Panc1 (cell line): ENCODE measurements around the gene DLG2. TPM values are rescaled to one million over a fixed set of nuclear protein-coding genes. Genes with fewer than 3 reads are reported as not detected.

ENCODE experiments used
- ATAC-seq: fragments of 200-7000 bp; cut with Tn5 transposase; 2 replicates; pipeline ENCODE4 v1.9.1; 2020; ENCODE audit warnings: mild to moderate bottlenecking, moderate library complexity
- BruUV-seq: library from RNA; stranded (reverse); fragments of 400-500 nt; replicated peaks from 2 replicates; lab custom pipeline; 2021; lab: Mats Ljungman, UMichigan
- CTCF ChIA-PET: fragments of 300-600 bp; sonication (Branson Sonifier 250); formaldehyde crosslinking; loops from one replicate; lab custom pipeline; 2022; ENCODE audit warnings: antibody characterized with exemption; lab: Charles Lee
- POLR2A ChIA-PET: fragments of 300-600 bp; sonication (Branson Sonifier 250); formaldehyde crosslinking; loops from one replicate; lab custom pipeline; 2022; ENCODE audit warnings: antibody characterized with exemption; lab: Charles Lee
- DNase-seq: peaks from one replicate; pipeline ENCODE4 v3.0.0-alpha.2; 2010; ENCODE audit warnings: low read depth, low spot score
- H3K27ac ChIP-seq: 2 replicates; pipeline ENCODE4 v1.5.1; 2011; ENCODE audit warnings: mild to moderate bottlenecking, low read length, inconsistent platforms
- H3K27me3 ChIP-seq: fragments of 200-500 bp; sonication (Bioruptor generic); 2 replicates; pipeline ENCODE4 v1.6.0; 2014; ENCODE audit warnings: low read length, inconsistent platforms; ENCODE audit not compliant: control insufficient read depth, insufficient read depth
- H3K36me3 ChIP-seq: fragments of 200-500 bp; sonication (Bioruptor generic); 2 replicates; pipeline ENCODE4 v1.5.1; 2014; ENCODE audit warnings: inconsistent platforms, mild to moderate bottlenecking, low read length, moderate library complexity; ENCODE audit not compliant: control insufficient read depth, insufficient read depth
- H3K4me1 ChIP-seq: 2 replicates; pipeline ENCODE4 v1.5.1; 2011; ENCODE audit warnings: inconsistent platforms, mild to moderate bottlenecking, low read length, moderate library complexity; ENCODE audit not compliant: control insufficient read depth, insufficient read depth
- H3K4me3 ChIP-seq, 2 experiments: 2 replicates each; pipeline ENCODE4 v1.5.1; 2011 to 2012; ENCODE audit warnings: low read depth in 2 of 2, low read length in 2 of 2, mild to moderate bottlenecking in 2 of 2, inconsistent platforms in 1 of 2, moderate library complexity in 1 of 2
- H3K9me3 ChIP-seq: fragments of 200-500 bp; sonication (Bioruptor generic); 2 replicates; pipeline ENCODE4 v1.5.1; 2014; ENCODE audit warnings: low read depth, mild to moderate bottlenecking, inconsistent platforms, low read length, moderate library complexity; ENCODE audit not compliant: control insufficient read depth, insufficient read depth
- POLR2AphosphoS5 ChIP-seq: IDR thresholded peaks from 2 replicates; pipeline ENCODE4 v1.6.1; 2012; ENCODE audit warnings: mild to moderate bottlenecking, low read depth, low read length, moderate library complexity
- SIN3A ChIP-seq: IDR thresholded peaks from 2 replicates; pipeline ENCODE4 v1.6.1; 2012; ENCODE audit warnings: low read depth, mild to moderate bottlenecking, low read length, moderate library complexity, borderline replicate concordance; ENCODE audit not compliant: insufficient read depth
- TCF7L2 ChIP-seq: IDR thresholded peaks from 2 replicates; pipeline ENCODE4 v1.6.1; 2011; ENCODE audit warnings: mild to moderate bottlenecking, low read depth, low read length, inconsistent platforms
- in situ Hi-C: cut with HindIII; loops from 2 replicates; pipeline ENCODE4 v1.10.0; 2016; ENCODE audit warnings: low sequenced_read_pairs, low pct_unique_long_range_greater_than_20kb
- intact Hi-C: fragments of 100-400 bp; cut with micrococcal nuclease; formaldehyde crosslinking; loops from one replicate; pipeline ENCODE4 v1.10.0; 2022; ENCODE audit not compliant: unreplicated experiment
- total RNA-seq: library from RNA; stranded (reverse); gene quantifications from one replicate; pipeline ENCODE4 v1.2.1, GENCODE V29; 2021; ENCODE audit not compliant: unreplicated experiment
- TF ChIP-seq, protein P1 (sequence below), 2 experiments: IDR thresholded peaks; 2 replicates each; pipeline ENCODE4 v1.6.1; 2011 to 2012; ENCODE audit warnings: low read depth in 2 of 2, control low read depth in 1 of 2, low read length in 1 of 2, mild to moderate bottlenecking in 1 of 2, moderate library complexity in 1 of 2; ENCODE audit not compliant: insufficient read depth in 1 of 2
- TF ChIP-seq, protein P2 (sequence below): fragments of 450-650 bp; IDR thresholded peaks from 2 replicates; pipeline ENCODE4 v1.5.1; 2017; ENCODE audit warnings: mild to moderate bottlenecking

Gene DLG2
- total RNA-seq, 1 experiment from 2014 or later: 4.2 TPM

GRCh38 chr11:84144531-84144930, 1482.6 kb downstream of the DLG2 start:
- ChIA-PET POLR2A (no interaction called here), CTCF (no interaction called here)
- no peaks in the 10 kb centered on the region for H3K9me3 ChIP-seq
- in situ Hi-C loops: no loop called here
- H3K27me3 ChIP-seq: no peaks in the 10 kb centered on the region
- TF ChIP-seq, protein P1, sequence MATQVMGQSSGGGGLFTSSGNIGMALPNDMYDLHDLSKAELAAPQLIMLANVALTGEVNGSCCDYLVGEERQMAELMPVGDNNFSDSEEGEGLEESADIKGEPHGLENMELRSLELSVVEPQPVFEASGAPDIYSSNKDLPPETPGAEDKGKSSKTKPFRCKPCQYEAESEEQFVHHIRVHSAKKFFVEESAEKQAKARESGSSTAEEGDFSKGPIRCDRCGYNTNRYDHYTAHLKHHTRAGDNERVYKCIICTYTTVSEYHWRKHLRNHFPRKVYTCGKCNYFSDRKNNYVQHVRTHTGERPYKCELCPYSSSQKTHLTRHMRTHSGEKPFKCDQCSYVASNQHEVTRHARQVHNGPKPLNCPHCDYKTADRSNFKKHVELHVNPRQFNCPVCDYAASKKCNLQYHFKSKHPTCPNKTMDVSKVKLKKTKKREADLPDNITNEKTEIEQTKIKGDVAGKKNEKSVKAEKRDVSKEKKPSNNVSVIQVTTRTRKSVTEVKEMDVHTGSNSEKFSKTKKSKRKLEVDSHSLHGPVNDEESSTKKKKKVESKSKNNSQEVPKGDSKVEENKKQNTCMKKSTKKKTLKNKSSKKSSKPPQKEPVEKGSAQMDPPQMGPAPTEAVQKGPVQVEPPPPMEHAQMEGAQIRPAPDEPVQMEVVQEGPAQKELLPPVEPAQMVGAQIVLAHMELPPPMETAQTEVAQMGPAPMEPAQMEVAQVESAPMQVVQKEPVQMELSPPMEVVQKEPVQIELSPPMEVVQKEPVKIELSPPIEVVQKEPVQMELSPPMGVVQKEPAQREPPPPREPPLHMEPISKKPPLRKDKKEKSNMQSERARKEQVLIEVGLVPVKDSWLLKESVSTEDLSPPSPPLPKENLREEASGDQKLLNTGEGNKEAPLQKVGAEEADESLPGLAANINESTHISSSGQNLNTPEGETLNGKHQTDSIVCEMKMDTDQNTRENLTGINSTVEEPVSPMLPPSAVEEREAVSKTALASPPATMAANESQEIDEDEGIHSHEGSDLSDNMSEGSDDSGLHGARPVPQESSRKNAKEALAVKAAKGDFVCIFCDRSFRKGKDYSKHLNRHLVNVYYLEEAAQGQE (IDR thresholded peaks at IDR 0.05; ENCODE audit: insufficient read depth in 1 of 2, low read depth in 2 of 2, low read length in 1 of 2): no peak
- TF ChIP-seq SIN3A (no peak), TCF7L2 (no peak), POLR2AphosphoS5 (no peak)
- TF ChIP-seq, protein P2, sequence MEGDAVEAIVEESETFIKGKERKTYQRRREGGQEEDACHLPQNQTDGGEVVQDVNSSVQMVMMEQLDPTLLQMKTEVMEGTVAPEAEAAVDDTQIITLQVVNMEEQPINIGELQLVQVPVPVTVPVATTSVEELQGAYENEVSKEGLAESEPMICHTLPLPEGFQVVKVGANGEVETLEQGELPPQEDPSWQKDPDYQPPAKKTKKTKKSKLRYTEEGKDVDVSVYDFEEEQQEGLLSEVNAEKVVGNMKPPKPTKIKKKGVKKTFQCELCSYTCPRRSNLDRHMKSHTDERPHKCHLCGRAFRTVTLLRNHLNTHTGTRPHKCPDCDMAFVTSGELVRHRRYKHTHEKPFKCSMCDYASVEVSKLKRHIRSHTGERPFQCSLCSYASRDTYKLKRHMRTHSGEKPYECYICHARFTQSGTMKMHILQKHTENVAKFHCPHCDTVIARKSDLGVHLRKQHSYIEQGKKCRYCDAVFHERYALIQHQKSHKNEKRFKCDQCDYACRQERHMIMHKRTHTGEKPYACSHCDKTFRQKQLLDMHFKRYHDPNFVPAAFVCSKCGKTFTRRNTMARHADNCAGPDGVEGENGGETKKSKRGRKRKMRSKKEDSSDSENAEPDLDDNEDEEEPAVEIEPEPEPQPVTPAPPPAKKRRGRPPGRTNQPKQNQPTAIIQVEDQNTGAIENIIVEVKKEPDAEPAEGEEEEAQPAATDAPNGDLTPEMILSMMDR: no peak
- intact Hi-C loops: no loop called here
- H3K27ac ChIP-seq: no peak overlapping the region
- H3K4me3 ChIP-seq: no peak overlapping the region
- H3K36me3 ChIP-seq: no peaks in the 10 kb centered on the region
- H3K4me1 ChIP-seq: no peaks in the 10 kb centered on the region
- no TSS peak for BruUV-seq
- DNase-seq (no peak), ATAC-seq (no peak)

DNA sequence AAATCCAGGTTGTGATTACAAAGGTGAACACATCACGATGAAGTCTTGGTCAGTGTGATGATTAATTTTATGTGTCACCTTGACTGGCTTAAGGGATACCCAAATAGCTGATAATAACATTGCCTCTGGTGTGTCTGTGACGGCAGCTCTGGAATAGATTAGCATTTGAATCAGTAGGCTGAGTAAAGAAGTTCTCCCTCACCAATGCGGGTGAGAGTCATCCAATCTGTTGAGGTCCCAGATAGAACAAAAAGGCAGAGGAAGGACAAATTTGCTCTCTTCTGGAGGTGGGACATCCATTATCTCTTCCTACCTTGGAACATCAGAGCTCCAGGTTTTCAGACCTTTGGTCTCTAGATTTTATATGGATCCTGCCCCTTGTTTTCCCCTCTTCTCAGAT, 1484.7 kb downstream of the DLG2 start:
- no peaks in the 10 kb centered on the region for H3K36me3 ChIP-seq
- in situ Hi-C loops: no loop called here
- H3K27me3 ChIP-seq: no peaks in the 10 kb centered on the region
- intact Hi-C loops: no loop called here
- no TSS peak for BruUV-seq
- ChIA-PET CTCF (no interaction called here), POLR2A (no interaction called here)
- no peaks in the 10 kb centered on the region for H3K9me3 ChIP-seq
- H3K27ac ChIP-seq: no peak overlapping the region
- no peaks in the 10 kb centered on the region for H3K4me1 ChIP-seq
- H3K4me3 ChIP-seq: no peak overlapping the region
- ATAC-seq: no peak
- DNase-seq: no peak
- TF ChIP-seq POLR2AphosphoS5: no peak
- TF ChIP-seq TCF7L2: no peak
- TF ChIP-seq, protein P2: no peak
- TF ChIP-seq, protein P1 (IDR thresholded peaks at IDR 0.05; ENCODE audit: insufficient read depth in 1 of 2, low read depth in 2 of 2, low read length in 1 of 2): no peak
- TF ChIP-seq SIN3A: no peak
